Lower leg skin (tissue), 4 donors: Measurements from ENCODE around the gene RPL32. TPM values are rescaled to one million over a fixed set of nuclear protein-coding genes. Genes with fewer than 3 reads are reported as not detected.
A peak's percentile ranks its signal among the peaks of the same experiment; 100 is the strongest.
"Not testable (repeated sequence)": the region's sequence is repeated elsewhere in the genome, so short reads cannot be mapped to it uniquely, and the experiment has no call there.

Source experiments
- DNase-seq, 2 donors: peaks; one replicate each; pipeline ENCODE4 v3.0.0-alpha.2; 2019; ENCODE audit warnings: low spot score in 2 of 2
- H3K4me3 ChIP-seq: fragments of 200-600 bp; sonication (generic); 2 replicates; pipeline ENCODE4 v1.5.1; 2017; ENCODE audit warnings: mild to moderate bottlenecking, low read depth; ENCODE audit not compliant: poor library complexity, severe bottlenecking
- CTCF ChIP-seq, 3 donors: fragments of 450-650 bp; IDR thresholded peaks; one replicate each; pipeline ENCODE4 v1.5.1; 2016; ENCODE audit warnings: antibody characterized with exemption in 3 of 3, mild to moderate bottlenecking in 3 of 3, moderate library complexity in 2 of 3
- POLR2A ChIP-seq, 2 donors: fragments of 450-650 bp; IDR thresholded peaks; one replicate each; pipeline ENCODE4 v1.6.1; 2016 to 2017; ENCODE audit warnings: antibody characterized with exemption in 2 of 2, mild to moderate bottlenecking in 1 of 2, moderate library complexity in 1 of 2
- WGBS, 2 donors: methylation state at CpG; one replicate each; pipeline ENCODE4 v1.1.5; 2018; 5-methylcytosine and 5-hydroxymethylcytosine counted together
- intact Hi-C: fragments of 100-400 bp; cut with DNase I; formaldehyde crosslinking; loops from one replicate; pipeline ENCODE4 v1.15.0; 2023; ENCODE audit warnings: low total_unique reads
- total RNA-seq, 4 donors: library from RNA; depleted of rRNA; stranded (reverse); fragments of >200 nt; gene quantifications; one replicate each; pipeline ENCODE4 v1.1.0, GENCODE V29; 2016

Gene RPL32
- total RNA-seq, 4 donors from 2014 or later = 1,042 to 3,119 (median 2,671) TPM

- H3K4me3 ChIP-seq = no peak overlapping the region
- WGBS, 2 donors = 50 to 65% methylated on average over 1 of the region's 1 CpG
- no peak for DNase-seq
- no peak for TF ChIP-seq CTCF (IDR thresholded peaks at IDR 0.05)
- no peak for TF ChIP-seq POLR2A (IDR thresholded peaks at IDR 0.05)
- intact Hi-C loops = no loop called here
Measured at GRCh38 chr3:12845811-12846210, 4.4 kb upstream of the RPL32 start.

- TF ChIP-seq POLR2A (IDR thresholded peaks at IDR 0.05) (no peak), CTCF (IDR thresholded peaks at IDR 0.05) (no peak)
- H3K4me3 ChIP-seq = no peak overlapping the region
- intact Hi-C loops = no loop called here
- WGBS, 2 donors = 96 to 100% methylated on average over 4 of the region's 4 CpGs
- no peak for DNase-seq
Measured at GRCh38 chr3:12842469-12842868, 1.1 kb upstream of the RPL32 start.

GRCh38 chr3:12841970-12842328, 584 bp upstream of the RPL32 start:
- no peak overlapping the region for H3K4me3 ChIP-seq
- DNase-seq = no peak
- WGBS, 2 donors = 38% methylated on average over 7 of the region's 7 CpGs
- intact Hi-C loops = no loop called here
- no peak for TF ChIP-seq CTCF (IDR thresholded peaks at IDR 0.05)
- TF ChIP-seq POLR2A (IDR thresholded peaks at IDR 0.05) = no peak

- H3K4me3 ChIP-seq = peak overlapping the region; percentile 91
- intact Hi-C loops = no loop called here
- WGBS, 2 donors = 3 to 5% methylated on average over 18 of the region's 18 CpGs
- no peak for TF ChIP-seq POLR2A (IDR thresholded peaks at IDR 0.05)
- no peak for TF ChIP-seq CTCF (IDR thresholded peaks at IDR 0.05)
- peak in 1 of 2 donors; percentile 20 for DNase-seq
Measured at GRCh38 chr3:12840591-12841148, 695 bp downstream of the RPL32 start.

- peak overlapping the region; percentile 91 for H3K4me3 ChIP-seq
- intact Hi-C loops, DNase-seq: not testable (repeated sequence)
- 42 to 46% methylated on average over 10 of the region's 10 CpGs for WGBS, 2 donors
Measured at GRCh38 chr3:12840148-12840547, 1.2 kb downstream of the RPL32 start.

- intact Hi-C loops = no loop called here
- no peak for DNase-seq
- H3K4me3 ChIP-seq = no peak overlapping the region
- no peak for TF ChIP-seq POLR2A (IDR thresholded peaks at IDR 0.05)
- WGBS, 2 donors = 68 to 77% methylated on average over 11 of the region's 11 CpGs
Measured at GRCh38 chr3:12839156-12839946, 2.0 kb downstream of the RPL32 start.
